RCC 7860 (cell line): ENCODE measurements around the gene PLA2G6.
"Not testable (repeated sequence)": the region's sequence is repeated elsewhere in the genome, so short reads cannot be mapped to it uniquely, and the experiment has no call there.

Experiments
- DNase-seq: peaks from one replicate; pipeline ENCODE4 v3.0.0-alpha.2; 2015; ENCODE audit warnings: low spot score
- FAIRE-seq: peaks from 2 replicates; lab custom pipeline; 2012; peaks lifted over from hg19 to GRCh38; lab: Jason Lieb, UNC

Gene PLA2G6

DNA sequence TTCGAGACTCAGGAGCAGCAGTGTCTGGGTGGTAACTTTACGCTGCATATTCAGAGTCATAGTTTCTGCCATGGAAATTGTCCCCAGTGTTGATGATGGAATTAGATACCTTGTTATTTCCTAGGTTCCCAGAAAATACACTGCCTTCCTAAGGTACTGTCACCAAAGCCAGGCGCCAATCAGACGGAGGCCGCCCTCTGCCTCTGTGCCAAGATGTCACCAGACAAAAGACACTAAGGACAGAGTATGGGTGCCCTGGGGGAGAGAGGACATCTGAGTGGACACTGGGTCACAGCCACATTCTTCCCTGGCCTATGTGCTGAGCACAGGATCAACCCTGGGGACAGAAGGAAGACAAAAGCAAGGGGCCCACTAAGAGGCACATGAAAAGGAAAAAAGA is 11.2 kb downstream of the PLA2G6 start:
- DNase-seq, result no peak

DNA sequence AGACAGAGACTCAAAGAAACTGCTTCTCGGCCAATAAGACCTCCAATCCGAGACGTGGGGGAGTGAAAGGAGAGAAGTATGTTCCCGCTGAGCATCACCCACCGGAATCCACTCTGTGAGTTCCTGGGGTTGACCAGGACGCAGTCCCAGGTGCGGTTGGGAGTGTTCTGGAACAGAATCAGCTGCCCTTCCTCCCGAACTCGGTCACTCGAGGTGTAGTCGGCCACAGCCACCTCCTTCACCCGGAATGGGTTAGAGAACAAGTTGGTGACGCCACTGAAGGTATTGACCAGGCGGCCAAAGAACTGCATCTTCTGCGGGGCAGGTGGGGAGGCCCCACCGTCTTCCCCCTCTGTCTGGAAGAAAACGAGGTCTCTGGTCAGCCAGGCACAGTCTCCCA is 12.5 kb downstream of the PLA2G6 start:
- FAIRE-seq (no peak), DNase-seq (no peak)

More for the DNA sequence above, 11.2 kb downstream of the PLA2G6 start:
- no peak for FAIRE-seq

DNA sequence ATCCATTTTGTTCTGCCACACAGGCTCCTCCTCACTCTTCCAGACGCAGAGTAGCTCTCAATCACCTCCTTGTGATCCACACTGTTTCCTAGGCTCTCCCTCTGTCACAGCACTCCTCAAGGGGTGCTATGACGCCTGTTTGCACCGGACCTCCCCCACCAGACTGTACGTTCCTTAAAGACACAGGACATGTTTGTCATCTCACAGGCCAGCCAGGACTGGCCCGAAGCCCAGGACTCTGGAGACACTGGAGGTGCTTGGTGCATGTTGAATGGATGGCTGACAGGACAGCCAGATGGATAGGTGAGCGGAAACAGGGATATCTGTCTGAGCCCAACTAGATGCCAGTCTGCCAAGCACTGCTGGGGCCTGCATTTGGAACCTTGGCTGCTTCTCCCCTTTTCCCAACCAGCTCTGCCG is 13.6 kb downstream of the PLA2G6 start:
- DNase-seq, result no peak

DNA sequence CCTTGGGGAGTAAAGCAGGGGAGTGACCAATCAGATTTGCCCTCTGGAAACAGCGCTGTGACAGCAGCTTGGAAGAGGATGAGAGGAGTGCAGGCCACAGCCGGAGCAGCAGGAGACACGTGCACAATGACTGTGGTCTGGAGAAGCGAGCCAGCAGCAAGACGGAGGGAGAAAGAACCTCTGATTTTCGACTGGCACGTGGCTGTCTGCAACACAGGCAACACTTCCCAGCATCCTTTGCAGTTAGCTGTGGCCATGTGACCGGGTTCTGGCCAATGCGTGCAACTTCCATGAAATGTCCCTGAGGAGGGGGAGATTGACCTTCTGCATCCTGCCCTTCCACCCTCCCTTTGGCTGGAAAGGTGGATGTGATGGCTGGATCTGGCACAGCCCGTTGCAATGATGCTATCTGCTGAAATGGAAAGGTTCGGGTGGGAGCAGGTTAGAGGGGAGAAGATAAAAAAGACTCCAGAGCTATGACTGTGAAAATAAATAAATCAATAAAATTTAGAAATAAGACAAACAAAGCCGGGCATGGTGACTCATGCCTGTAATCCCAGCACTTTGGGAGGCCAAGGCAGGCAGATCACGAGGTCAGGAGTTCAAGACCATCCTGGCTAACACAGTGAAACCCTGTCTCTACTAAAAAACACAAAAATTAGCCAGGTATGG is 15.6 kb downstream of the PLA2G6 start:
- FAIRE-seq, result no peak
- DNase-seq, result no peak

More for the DNA sequence above, 13.6 kb downstream of the PLA2G6 start:
- no peak for FAIRE-seq

DNA sequence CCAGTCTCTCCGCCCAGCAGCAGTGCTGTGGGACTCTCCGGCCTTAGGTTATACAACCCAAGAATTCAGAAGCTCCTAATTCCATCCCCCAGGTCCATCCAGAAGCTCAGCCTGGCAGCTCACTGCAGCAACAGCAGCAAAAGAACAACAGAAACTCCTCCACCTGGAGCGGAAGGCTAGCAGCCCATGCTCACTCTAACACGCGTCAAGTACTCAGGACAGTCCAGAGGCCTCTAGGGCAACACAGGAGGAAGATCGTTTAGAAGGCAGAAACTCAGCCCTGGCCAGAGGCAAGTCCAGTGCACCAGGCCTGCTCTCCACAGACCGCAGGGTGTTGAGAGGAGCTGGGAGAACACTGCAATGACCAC is 17.1 kb downstream of the PLA2G6 start:
- FAIRE-seq (no peak), DNase-seq (no peak)

DNA sequence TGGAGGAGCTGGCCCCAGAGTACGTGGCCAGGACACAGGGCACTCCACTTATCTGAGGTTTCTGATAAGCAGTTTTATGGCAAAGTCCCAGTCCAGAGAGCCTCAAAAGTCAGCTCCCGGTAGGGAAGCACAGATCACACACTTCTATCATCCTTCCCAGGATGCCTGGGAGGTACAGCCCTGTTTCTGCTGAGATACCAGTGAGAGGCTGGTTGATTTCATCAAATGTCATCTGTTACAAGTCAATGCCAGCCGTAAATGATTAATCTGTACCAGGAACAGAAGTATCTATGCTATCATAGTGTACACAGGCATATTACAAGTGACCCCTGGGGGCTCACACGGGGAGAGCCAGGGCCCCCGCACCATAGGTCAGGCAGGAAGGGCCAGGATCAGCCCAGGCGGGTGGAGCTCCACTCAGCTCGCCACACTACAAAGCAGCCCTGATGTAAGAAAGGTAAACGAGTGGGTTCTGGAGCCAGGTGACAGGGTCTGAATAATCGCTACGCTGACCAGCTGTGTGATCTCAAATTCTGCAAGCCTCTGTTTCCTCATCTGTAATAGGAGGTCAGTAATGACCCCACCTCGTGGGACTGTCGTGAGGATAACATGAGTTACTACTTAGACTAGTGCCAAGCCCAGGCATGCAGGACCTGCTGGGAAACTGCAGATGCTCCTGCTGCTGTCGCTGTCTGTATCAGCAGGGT is 17.6 kb downstream of the PLA2G6 start:
- FAIRE-seq (no peak), DNase-seq (no peak)

DNA sequence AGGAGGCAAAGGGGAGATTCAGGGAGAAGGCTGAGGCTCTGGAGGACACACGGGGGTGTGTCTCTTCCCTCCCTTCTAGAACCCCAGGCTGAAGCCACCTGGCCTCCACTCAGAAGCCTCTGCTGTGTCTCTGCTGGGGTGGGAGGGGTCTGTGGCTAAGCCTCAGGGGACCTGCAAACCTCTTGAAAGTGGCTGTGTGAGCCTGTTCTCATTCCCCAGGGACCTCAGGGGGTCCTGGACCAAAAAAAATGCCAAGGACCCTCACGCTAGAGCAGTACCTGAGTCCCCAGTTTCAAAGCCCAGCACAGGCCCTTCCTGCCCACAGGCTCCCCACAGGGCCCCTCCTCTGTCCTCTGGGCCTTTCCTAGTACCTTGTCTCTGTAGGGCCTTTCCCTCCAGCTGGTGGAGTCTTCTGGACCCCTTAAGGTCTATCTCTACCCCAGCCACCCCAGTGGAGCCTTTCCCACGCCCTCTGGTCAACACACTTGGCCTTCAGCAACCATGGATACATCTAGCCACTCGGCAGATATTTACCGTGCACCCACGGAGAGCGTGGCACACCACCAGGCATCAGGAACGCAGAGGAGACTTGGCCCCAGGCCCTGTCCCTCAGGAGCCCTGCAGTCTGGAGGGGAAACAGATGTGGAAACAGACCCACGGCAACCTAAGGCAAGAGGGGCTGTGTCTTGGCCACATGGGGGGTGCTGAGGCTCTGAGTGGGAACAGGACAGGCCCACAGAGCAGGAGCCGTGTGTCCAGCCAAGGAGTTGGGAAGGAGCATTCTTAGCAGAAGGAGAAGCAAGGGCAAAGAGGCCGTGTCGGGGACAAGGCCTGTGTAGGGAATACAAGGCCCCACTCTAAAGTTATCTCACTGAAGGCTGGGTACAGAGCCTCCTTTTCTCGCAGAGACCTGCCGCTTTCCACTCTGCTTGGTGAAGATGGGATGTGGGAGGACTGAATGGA is 18.5 kb downstream of the PLA2G6 start:
- DNase-seq, result no peak
- no peak for FAIRE-seq

DNA sequence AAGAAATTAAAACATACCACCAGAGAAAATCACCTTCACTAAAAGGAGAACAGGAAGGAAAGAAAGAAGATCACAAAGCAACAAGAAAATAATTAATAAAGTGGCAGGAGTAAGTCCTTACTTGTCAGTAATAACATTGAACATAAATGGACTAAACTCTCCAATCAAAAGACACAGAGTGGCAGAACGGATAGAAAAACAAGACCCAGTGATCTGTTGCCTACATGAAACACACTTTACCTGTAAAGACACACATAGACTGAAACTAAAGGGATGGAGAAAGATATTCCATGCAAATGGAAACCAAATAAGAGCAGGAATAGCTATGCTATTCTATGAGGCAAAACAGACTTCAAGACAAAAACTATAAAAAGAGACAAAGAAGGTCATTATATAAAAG is 25.9 kb downstream of the PLA2G6 start:
- DNase-seq (no peak), FAIRE-seq (no peak)

DNA sequence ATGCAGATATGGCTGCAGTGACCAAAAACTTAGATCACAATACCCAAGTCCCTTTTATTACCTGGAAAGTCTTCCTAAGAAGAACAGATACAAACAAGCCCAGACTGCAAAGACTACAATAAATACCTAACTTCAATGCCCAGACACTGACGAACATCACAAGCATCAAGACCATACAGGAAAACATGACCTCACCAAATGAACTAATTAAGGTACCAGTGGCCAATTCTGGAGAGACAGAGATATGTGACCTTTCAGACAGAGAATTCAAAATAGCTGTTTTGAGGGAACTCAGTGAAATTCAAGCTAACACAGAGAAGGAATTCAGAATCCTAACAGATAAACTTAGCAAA is 27.1 kb downstream of the PLA2G6 start:
- not testable (repeated sequence) for DNase-seq, FAIRE-seq

DNA sequence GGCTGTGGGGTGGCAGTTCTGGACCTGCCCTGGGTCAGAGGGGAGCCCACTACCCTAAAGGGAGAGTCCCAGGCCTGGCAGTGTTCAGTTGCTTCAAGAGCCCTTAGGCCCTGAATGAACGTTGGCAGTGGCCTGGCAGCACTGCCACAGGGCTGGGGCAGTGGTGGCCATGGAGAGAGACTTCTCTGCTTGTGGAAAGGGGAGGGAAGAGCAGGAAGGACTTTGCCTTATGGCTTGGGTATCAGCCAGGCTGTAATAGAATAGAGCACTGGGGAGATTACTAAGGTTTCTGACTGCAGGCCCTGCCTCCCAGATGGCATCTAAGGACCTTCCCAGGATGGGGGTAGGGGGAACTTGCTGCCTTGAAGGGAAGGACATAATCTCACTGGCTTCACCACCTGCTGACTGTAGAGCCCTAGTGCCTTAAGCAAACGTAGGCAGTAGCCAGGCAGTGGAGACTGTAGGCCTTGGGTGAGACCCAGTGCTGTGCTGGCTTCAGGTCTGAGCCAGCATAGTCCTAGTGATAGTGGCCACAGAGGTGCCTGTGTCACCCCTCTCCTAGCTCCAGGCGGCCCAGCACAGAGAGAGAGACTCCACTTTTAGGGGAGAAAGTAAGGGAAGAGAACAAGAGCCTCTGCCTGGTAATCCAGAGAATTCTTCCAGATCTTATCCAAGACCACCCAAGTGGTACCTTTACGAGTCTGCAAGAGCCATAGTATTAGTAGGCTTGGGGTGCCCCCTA is 27.6 kb downstream of the PLA2G6 start:
- DNase-seq, result no peak
- no peak for FAIRE-seq

DNA sequence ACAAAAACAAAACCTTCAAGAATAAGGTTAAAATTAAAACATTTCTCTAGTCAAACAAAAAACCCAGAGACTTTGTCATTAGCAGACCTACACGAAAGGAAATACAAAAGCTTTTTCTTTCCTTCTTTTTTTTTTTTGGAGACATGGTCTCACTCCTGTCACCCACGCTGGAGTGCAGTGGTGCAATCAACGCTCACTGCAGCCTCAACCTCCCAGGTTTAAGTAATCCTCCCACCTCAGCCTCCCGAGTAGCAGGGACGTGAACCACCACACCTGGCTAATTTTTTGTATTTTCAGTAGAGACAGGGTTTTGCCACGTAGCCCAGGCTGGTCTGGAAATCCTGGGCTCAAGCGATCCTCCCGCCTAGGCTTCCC is 30.5 kb downstream of the PLA2G6 start:
- DNase-seq, result no peak
- no peak for FAIRE-seq

DNA sequence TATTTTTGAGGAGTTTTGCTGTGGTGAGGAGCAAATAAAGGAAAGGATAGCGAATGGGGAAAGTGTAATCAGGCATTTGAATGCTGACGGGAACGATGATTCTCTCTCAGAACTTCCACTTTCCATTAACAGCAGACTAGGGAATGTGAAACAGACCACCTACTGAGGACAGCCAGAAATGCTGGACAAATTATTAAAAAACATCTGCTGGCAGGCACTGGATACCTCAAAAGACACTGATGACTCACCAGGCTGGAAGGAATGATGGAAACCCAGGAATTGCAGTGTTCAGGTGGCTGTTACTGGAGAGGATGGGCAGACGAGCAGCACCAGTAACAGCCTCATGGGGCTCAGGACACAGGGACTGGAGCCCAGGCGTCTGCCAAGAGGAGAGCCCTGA is 33.4 kb downstream of the PLA2G6 start:
- peak; percentile 55 for DNase-seq
- peak; percentile 29 for FAIRE-seq

DNA sequence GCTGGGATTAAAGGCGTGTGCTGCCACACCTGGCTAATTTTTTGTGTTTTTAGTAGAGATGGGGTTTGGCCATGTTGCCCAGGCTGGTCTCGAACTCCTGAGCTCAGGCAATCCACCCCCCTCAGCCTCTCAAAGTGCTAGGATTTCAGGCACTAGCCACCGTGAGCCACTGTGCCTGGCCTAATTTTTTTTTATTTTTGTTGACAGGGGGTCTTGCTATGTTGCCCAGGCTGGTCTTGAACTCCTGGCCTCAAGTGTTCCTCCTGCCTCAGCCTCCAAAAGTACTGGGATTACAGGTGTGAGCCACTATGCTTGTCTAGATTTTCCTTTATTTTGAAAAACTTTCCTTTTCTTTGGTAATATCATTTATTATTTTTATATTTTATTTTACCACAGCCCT is 35.5 kb downstream of the PLA2G6 start:
- FAIRE-seq, DNase-seq: not testable (repeated sequence)

DNA sequence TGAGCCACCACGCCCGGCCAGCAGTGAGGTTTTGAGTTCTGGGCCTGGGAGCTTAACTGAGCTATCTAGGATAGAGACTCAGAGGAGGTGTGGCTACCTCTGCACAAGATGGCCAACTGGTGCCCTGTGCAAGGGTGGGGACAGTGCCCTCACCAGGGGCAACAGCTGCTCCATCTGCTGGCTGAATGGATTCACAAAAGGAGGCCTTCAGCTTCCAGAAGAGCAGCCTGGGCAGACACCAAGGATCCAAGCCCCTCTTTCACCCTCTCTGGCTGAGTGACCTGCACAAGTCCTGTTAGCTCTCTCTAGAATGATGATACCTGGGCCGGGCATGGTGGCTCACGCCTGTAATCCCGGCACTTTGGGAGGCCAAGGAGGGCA is 37.6 kb downstream of the PLA2G6 start:
- FAIRE-seq, result no peak
- no peak for DNase-seq

DNA sequence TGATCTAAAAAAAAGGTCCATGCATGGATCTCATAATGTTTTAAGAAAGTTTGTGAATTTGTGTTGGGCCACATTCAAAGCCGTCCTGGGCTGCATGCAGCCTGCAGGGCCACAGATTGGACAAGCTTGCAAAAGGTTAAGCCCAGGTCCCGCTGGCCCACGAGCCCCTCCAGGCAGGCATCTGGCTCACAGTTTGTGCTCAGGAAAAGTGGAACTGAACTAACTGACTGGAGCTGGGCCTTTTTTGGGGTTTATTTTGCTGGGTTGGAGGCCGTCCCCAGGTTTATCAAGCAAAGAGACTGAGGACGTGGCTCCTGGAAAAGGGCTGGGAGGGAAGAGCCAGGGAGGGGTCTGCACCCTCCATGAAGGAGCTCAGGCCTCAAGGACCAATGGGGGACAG is 39.0 kb downstream of the PLA2G6 start:
- FAIRE-seq, result no peak
- DNase-seq, result no peak

DNA sequence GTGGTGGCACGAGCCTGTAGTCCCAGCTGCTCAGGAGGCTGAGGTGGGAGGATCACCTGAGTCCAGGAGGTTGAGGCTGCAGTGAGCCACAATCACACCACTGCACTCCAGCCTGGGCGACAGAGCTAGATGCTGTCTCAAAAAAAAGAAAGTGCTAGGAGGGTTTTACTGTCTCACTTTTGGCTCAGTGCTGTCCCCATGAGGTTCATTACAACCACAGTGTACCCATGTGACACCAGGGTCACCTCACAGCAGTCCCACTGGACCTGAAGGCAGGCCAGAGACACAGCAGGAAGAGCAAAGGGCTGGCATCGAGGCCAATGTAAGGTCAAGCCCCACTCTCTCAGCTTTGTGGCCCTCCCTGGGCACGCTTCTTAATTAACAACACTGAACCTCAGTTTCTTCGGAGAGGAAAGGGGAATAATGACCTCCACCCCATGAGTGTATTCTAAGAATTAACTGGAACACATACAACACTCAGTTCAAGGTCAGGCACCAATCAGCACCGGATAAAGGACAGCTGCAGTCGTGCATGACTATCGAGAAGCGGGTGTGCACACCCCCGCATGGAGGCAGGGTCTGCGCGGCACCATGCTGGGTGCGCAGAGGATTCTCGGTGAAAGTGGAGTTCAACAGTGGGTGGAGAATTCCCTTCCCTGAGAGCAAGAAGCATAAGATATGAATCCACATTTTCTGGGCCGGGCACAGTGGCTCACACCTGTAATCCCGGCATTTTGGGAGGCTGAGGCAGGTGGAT is 40.2 kb downstream of the PLA2G6 start:
- DNase-seq (no peak), FAIRE-seq (no peak)

DNA sequence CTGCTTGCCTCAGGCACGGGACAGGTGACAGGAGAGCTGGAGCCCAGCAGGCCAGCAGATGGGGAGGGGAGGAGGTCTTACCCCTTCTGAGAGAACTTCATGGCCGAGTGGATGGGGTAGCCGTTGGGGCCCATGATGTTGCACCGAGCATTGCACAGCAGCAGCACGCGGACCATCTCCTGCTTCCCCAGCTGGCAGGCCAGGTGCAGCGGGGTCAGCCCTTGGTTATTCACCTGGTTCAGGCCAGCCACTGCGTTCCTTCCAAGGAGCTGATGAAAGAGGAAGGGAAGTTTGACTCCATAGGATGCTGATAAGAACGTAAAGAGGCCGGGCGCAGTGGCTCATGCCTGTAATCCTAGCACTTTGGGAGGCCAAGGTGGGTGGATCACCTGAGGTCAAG is 41.7 kb downstream of the PLA2G6 start:
- FAIRE-seq (no peak), DNase-seq (no peak)

DNA sequence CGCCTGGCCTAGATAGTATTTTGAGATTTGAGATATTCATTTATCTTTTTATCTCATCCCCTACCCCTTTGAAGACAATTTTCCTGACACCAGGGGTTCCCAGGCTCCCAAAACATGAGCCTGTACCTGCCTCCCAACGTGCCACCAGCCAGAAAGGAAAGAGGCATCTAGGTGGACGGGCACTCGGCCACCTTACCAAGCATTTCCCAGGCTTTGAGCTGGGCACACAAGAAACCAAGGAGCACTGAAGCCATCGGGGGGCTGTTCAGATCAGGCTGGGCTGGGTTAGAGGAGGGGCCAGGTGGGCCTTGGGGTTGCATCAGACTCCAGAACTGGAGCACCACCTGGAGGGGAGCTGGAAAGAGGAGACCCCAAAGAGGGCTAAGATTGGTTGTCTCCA is 42.7 kb downstream of the PLA2G6 start:
- FAIRE-seq (no peak), DNase-seq (no peak)

DNA sequence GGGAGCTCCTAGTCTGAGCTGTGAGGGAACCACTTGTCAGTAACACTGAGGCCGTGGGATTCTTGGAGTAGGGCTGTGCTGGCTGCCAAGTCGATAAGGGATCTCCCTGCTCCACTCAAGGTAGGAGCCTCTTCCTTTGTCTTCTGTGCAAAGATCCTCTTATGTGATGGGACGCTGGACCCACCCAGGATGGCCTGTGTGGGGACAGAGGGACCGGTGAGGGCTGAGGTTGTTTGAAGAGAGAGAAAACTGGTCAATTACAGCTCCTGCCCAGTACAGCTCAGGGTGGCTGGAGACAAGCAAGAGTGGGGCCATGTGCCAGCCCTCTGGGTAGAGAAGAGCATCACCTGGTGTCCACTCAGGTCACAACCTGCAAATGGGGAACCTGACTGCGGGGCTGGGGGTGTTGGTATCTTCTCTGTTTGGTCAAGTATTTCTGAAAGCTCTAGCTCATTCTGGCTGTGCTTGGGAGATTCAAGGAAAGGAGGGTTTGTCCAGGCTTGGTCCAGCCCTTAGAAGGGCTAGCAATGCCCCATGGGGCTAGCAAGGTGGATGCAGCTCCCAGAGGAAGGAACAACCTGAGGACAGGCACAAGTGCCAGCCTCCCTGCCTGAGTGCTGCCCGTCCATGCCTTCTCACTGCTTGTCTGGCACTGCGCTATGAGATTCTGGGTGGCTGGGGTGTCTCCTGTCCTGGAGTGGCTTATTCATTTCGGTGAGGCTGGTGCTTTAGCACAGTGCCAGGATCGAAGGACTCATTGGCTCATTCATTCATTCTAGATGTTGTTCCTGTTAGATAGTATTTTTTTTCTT is 43.5 kb downstream of the PLA2G6 start:
- no peak for FAIRE-seq

More for the DNA sequence above, 43.5 kb downstream of the PLA2G6 start:
- DNase-seq, result no peak
